ENCODE results near the gene ACVRL1. TPM values are rescaled to one million over a fixed set of nuclear protein-coding genes. Genes with fewer than 3 reads are reported as not detected.

Gene ACVRL1
- total RNA-seq, 1 experiment from 2014 or later: not detected

GRCh38 chr12:51870504-51870903 is 36.8 kb upstream of the ACVRL1 start:
- Histone ChIP-seq H2BK12ac (ENCODE audit: insufficient read length, low read depth, low read length) (no peak overlapping the region), H2BK15ac (ENCODE audit: low read depth, low read length) (no peak overlapping the region), H3K23me2 (ENCODE audit: insufficient read length, low read depth, low read length, poor library complexity, severe bottlenecking) (peaks cover 14% of the 10 kb centered on the region), H3K4me2 (ENCODE audit: insufficient read depth, insufficient read length, low read length) (no peak overlapping the region), H3T11ph (ENCODE audit: low read length) (no peak overlapping the region), H3K4ac (ENCODE audit: low read depth, low read length) (no peak overlapping the region), H3K9ac (ENCODE audit: extremely low read depth, insufficient read length, low read length) (no peak overlapping the region), H3K18ac (ENCODE audit: insufficient read length, low read depth, low read length) (no peak overlapping the region), H2AFZ (ENCODE audit: low read length) (no peak overlapping the region), H3K56ac (ENCODE audit: insufficient read length, low read depth, low read length) (no peak overlapping the region), H2BK120ac (ENCODE audit: low read depth, low read length, poor library complexity, severe bottlenecking) (no peak overlapping the region), H4K5ac (ENCODE audit: insufficient read length, low read depth, low read length) (no peak overlapping the region), H2BK20ac (ENCODE audit: low read depth, low read length, poor library complexity, severe bottlenecking) (no peak overlapping the region), H3K23ac (ENCODE audit: insufficient read length, low read depth, low read length) (no peak overlapping the region), H3K9me3 (ENCODE audit: control insufficient read depth, low read depth, low read length) (no peaks in the 10 kb centered on the region), H4K91ac (ENCODE audit: insufficient read length, low read depth, low read length) (no peak overlapping the region), H3K27ac (ENCODE audit: insufficient read length, low read depth, low read length) (no peak overlapping the region), H3K4me1 (ENCODE audit: insufficient read depth, low read length) (peaks cover 1% of the 10 kb centered on the region; the same call in 1 of the 2 replicates), H3K79me2 (ENCODE audit: insufficient read depth, low read length) (no peaks in the 10 kb centered on the region), H2BK5ac (ENCODE audit: insufficient read length, low read length) (no peak overlapping the region), H4K20me1 (ENCODE audit: control insufficient read depth, insufficient read depth, insufficient read length) (no peaks in the 10 kb centered on the region), H3K27me3 (ENCODE audit: insufficient read depth, low read length) (peaks cover 11% of the 10 kb centered on the region; the same call in 1 of the 2 replicates), H2AK5ac (ENCODE audit: insufficient read length, low read length) (no peak overlapping the region), H3K79me1 (ENCODE audit: insufficient read depth, low read depth, low read length, poor library complexity, severe bottlenecking) (no peaks in the 10 kb centered on the region), H3K14ac (ENCODE audit: insufficient read depth, low read length) (0 out of 2 replicates have a peak overlapping the region, but pooled peaks have one; percentile 52), H4K8ac (replicated peaks; ENCODE audit: insufficient read length, low read depth, low read length) (no peak overlapping the region)
- DNase-seq: no peak
- Mint-ChIP-seq H3K9me3 (peaks cover 0 to 2% of the 10 kb centered on the region in 2 experiments; a peak in 1 of 5 replicates), H3K4me1 (peaks cover 62 to 81% of the 10 kb centered on the region in 2 experiments), H3K4me3 (peak overlapping the region in 1 of 2 experiments; percentile 76; a peak in 3 of 5 replicates), H3K27me3 (ENCODE audit: low read depth) (peaks cover 62% of the 10 kb centered on the region), H3K27ac (peak overlapping the region in 2 of 3 experiments; percentile 15 to 70; a peak in 3 of 7 replicates), H3K36me3 (ENCODE audit: insufficient read depth in 1 of 3, low read depth in 3 of 3) (no peaks in the 10 kb centered on the region; a peak in 1 of 7 replicates)
- TF ChIP-seq, protein P1, sequence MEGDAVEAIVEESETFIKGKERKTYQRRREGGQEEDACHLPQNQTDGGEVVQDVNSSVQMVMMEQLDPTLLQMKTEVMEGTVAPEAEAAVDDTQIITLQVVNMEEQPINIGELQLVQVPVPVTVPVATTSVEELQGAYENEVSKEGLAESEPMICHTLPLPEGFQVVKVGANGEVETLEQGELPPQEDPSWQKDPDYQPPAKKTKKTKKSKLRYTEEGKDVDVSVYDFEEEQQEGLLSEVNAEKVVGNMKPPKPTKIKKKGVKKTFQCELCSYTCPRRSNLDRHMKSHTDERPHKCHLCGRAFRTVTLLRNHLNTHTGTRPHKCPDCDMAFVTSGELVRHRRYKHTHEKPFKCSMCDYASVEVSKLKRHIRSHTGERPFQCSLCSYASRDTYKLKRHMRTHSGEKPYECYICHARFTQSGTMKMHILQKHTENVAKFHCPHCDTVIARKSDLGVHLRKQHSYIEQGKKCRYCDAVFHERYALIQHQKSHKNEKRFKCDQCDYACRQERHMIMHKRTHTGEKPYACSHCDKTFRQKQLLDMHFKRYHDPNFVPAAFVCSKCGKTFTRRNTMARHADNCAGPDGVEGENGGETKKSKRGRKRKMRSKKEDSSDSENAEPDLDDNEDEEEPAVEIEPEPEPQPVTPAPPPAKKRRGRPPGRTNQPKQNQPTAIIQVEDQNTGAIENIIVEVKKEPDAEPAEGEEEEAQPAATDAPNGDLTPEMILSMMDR (conservative IDR thresholded peaks at IDR 0.05): no peak
- no CpG with 5 or more reads among the region's 4 CpGs for WGBS (ENCODE audit: extremely low coverage, insufficient read length, low lambda C conversion rate)
